Right lobe of liver (tissue), 4 donors: ENCODE results near the gene IGFBP2.

Experiments used
- POLR2A ChIP-seq: fragments of 450-650 bp; IDR thresholded peaks from one replicate; pipeline ENCODE4 v1.6.1; 2017; ENCODE audit warnings: antibody characterized with exemption, mild to moderate bottlenecking
- TF ChIP-seq, protein P1 (sequence below), 4 donors: fragments of 200-600 bp in 3 of 4; fragments of 450-650 bp in 1 of 4; IDR thresholded peaks; one replicate each; pipeline versions ENCODE4 v1.5.1 to v1.8.0; 2016 to 2022; ENCODE audit warnings: antibody characterized with exemption in 4 of 4, mild to moderate bottlenecking in 2 of 4
- donor health status: DM: no; HTN: no; CAD: no.
- donor health status: DM: no; HTN: no; CAD: no.
- donor health status: DM: no; HTN: yes; CAD: no.

DNA sequence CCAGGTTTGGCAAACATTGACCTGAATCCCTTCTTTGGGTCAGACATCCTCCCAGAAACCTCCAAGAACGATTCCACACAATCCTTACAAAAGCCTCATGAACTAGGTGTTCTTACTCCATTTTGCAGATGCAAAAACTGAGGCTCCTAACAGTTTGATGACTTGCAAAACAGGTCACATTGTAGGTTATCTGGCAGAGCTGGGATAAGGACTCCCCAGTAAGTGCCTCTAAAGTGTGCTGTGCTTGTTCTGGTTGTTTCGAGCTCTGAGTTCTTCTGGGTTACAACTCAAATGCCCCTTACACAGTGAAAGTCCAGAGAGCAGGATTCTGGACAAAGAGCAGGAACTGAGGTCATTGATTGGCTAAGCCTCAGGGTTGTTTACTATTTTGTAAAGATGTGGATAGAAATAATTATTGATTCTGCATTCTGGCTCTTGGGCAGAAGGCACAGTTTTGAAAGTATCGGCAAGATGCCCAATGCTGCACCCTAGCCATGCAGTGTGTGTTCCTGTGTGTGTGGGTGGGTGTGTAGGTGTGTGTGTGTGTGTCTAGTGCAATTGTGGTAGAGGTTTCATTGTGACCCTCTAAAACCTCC, 17.0 kb upstream of the IGFBP2 start:
- TF ChIP-seq, protein P1, sequence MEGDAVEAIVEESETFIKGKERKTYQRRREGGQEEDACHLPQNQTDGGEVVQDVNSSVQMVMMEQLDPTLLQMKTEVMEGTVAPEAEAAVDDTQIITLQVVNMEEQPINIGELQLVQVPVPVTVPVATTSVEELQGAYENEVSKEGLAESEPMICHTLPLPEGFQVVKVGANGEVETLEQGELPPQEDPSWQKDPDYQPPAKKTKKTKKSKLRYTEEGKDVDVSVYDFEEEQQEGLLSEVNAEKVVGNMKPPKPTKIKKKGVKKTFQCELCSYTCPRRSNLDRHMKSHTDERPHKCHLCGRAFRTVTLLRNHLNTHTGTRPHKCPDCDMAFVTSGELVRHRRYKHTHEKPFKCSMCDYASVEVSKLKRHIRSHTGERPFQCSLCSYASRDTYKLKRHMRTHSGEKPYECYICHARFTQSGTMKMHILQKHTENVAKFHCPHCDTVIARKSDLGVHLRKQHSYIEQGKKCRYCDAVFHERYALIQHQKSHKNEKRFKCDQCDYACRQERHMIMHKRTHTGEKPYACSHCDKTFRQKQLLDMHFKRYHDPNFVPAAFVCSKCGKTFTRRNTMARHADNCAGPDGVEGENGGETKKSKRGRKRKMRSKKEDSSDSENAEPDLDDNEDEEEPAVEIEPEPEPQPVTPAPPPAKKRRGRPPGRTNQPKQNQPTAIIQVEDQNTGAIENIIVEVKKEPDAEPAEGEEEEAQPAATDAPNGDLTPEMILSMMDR (IDR thresholded peaks at IDR 0.05): no peak
- no peak for TF ChIP-seq POLR2A
